Astrocyte of the spinal cord (primary cell): ENCODE data around the gene NPTX1.

ENCODE experiments used
- DNase-seq: peaks from one replicate; pipeline ENCODE4 v3.0.0; 2011; ENCODE audit warnings: low read depth, low spot score
- H3K4me3 ChIP-seq: 2 replicates; pipeline ENCODE4 v1.5.1; 2011; ENCODE audit warnings: low read depth, mild to moderate bottlenecking, low read length, moderate library complexity
- CTCF ChIP-seq: IDR thresholded peaks from 2 replicates; pipeline ENCODE4 v1.5.1; 2012; ENCODE audit warnings: low read depth, mild to moderate bottlenecking, low read length, inconsistent platforms
- in situ Hi-C: cut with HindIII; loops from 2 replicates; pipeline ENCODE4 v1.10.0; 2017; ENCODE audit warnings: low sequenced_read_pairs

NPTX1 gene

DNA sequence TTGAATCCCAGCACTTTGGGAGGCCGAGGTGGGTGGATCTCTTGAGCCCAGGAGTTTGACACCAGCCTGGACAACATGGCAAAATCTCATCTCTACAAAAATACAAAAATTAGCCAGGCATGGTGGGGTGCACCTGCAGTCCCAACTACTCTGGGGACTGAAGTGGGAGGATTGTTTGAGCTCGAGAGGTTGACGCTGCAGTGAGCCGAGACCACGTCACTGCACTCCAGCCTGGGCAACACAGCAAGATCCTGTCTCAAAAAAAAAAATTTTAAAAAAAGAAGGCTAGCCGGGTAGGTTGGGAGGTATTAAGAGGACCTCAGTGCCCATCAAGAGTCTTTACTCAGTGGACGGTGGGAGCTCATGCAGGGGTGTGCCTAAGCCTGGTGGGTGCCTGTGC, 3.8 kb upstream of the NPTX1 start:
- TF ChIP-seq CTCF, result no peak
- H3K4me3 ChIP-seq, result no peak overlapping the region
- in situ Hi-C loops, result no loop called here
- no peak for DNase-seq

DNA sequence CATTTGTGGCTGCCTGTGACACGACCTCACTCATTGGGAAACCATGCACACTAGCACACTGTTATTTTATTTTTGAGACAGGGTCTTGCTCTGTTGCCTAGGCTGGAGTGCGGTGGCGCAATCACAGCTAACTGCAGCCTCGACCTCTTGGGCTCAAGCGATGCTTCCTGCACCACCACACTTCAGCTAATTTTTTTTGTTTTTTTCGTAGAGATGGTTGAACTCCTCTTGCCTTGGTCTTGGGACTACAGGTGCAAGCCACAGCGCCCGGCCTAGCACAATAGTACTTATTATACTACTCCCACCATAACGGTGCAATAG, 2.8 kb upstream of the NPTX1 start:
- no peak for TF ChIP-seq CTCF
- in situ Hi-C loops, result no loop called here
- no peak overlapping the region for H3K4me3 ChIP-seq
- no peak for DNase-seq

- in situ Hi-C loops, result no loop called here
- no peak overlapping the region for H3K4me3 ChIP-seq
- no peak for TF ChIP-seq CTCF
- DNase-seq, result no peak
Observed at GRCh38 chr17:80478487-80479245, 2.3 kb upstream of the NPTX1 start.

DNA sequence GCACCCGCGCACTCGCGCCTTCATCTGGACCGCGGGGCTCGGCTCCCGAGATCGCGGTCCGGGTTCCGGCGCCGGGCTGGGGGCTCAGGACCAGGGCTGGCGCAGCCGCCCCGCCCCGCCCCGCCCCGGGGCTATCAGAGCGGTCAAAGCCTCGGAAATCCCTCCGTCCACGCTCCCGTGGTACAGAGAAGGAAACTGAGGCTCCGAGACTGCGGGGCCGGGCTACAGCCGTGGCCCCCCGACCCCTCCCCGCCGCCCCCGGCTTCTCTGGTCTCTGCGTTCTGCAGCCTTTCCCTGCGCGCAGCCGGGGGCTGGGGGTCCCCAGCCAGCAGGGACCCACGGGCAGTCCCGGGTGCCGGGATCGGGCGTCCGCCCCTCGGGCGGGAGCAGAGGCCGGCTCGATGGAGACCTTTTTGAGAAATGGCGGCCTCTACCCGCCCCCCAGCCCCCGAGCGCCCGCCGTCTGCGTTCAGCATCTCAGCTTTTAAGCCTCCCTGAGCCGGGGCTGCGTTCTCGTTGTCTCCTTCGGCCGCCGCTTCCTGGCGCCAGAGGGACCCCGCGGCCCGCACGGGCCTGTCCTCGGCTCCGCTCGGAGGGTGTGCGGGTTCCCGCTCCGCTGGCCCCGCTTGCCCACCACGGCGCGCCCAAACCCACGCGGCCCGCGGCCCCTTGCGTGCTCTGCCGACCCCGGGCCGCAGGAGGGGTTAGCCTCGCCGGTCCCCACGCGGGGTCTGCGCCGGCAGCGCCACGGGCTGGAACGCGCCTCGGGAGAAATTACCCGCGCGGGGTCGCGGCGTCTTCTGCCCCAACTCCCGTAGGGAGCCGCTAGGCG, 1.5 kb upstream of the NPTX1 start:
- peak; percentile 36 for DNase-seq
- peak; percentile 69 for TF ChIP-seq CTCF
- no peak overlapping the region for H3K4me3 ChIP-seq
- in situ Hi-C loops, result no loop called here

DNA sequence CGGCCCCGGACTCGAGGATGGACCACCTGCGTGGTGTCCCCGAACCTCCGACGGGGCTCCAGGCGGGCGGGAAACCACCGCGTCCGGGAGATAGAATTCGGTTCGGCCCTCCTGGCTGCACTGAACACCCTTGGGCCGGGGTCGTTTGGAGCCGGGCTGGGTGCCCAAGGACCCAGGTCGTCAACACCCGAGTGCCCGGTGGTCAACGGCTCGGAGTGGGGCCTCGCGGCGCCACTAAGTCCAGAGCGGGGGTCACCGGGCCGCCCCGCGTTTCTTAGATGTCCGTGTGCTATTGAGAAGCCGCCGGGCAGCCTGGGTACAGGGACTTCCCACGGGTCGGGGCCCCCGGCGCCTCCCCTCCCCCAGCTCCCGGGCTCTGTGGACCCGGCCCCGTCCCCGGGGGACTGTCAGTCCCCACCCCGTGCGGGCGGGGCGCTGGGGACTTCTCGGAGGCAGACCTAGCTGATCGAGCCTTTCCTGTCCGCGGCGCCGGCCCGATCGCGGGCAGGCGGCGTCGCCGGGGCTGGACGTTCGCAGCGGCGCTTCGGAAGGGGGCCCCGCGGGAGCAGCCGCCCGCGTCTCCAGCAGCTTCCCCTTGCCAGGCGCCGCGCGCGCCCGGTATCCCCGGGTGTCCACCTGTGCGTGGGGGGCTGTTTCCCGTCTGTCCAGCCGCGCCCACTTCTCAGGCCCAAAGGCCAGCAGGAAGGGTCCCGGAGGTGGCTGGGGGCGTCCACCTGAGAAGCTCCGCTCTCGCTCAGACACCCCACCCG, 655 bp upstream of the NPTX1 start:
- no peak for TF ChIP-seq CTCF
- H3K4me3 ChIP-seq, result no peak overlapping the region
- no peak for DNase-seq
- in situ Hi-C loops, result no loop called here
